Inflammatory macrophage treated with lipopolysaccharide for 4 hours (primary cell): ENCODE results near the gene DNAJB11.
"Not testable (repeated sequence)": the region's sequence is repeated elsewhere in the genome, so short reads cannot be mapped to it uniquely, and the experiment has no call there.

Source experiments
- DNase-seq: peaks from one replicate; pipeline ENCODE4 v3.0.0-alpha.2; 2020

Gene DNAJB11

DNA sequence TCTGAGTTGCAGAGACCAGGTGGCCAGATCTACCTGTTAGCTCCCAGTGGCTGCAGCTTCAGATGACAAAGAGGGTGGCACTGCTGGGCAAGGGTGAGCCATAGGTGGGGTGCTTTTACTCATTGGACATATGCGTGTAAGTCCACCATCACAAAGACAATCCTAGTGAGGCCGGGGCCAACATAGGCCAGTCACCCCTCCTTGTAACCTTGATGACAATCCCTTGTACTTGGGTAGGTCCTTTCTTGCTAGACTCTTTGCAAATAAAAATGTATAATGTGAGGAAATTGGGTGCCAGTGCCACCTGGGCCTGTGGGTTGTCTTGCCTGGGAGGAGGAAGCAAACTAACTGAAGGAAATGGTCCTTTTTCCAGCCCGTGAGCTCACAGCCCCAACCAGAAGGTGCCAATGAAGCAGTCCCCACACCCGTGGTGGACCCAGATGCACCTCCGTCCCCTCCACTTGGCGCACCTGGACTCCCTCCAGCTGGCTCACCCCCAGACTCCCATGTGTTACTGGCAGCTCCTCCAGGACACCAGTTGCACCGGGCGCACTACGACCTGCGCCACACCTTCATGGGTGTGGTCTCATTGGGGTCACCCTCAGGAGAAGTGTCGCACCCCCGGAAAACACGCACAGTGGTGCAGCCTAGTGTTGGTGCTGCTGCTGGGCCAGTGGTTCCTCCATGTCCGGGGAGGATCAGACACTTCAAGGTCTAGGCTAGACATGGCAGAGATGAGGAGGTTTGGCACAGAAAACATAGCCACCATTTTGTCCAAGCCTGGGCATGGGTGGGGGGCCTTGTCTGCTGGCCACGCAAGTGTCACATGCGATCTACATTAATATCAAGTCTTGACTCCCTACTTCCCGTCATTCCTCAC, 49.9 kb downstream of the DNAJB11 start:
- DNase-seq = no peak

DNA sequence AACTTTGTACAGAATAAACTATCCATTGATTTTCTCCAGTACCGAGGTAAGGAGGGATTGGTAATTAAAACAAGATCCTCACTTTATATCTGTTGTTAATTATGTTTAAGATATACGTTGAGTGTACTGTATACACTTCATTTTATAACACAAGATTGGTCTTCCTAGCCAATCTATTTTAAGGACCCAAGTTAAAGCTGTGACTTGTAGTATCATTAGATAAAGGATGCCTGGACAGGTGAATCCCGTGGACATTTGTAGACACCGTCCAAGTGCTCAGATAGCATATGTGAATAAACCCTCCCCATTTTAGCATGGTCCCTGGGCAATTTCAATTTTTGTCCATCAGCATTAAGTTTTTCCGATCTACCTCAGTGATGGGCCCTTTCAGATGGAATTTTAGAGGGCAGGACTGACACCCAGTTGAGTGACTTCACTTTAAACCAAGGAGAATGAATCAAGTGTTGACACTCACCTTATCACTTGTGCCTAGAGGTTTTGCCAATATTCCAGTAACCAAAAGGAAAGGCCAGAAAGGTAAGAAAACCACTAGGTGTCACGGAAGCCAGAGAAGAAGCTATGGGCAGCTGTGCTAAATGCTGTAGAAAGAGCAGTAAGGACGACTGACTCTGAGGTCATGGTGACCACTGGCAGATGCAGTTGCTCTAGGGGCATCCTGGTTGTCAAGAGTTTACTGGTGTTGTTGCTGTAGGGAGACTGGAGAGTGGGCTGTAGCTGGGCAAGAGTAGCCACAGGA, 51.6 kb downstream of the DNAJB11 start:
- no peak for DNase-seq

DNA sequence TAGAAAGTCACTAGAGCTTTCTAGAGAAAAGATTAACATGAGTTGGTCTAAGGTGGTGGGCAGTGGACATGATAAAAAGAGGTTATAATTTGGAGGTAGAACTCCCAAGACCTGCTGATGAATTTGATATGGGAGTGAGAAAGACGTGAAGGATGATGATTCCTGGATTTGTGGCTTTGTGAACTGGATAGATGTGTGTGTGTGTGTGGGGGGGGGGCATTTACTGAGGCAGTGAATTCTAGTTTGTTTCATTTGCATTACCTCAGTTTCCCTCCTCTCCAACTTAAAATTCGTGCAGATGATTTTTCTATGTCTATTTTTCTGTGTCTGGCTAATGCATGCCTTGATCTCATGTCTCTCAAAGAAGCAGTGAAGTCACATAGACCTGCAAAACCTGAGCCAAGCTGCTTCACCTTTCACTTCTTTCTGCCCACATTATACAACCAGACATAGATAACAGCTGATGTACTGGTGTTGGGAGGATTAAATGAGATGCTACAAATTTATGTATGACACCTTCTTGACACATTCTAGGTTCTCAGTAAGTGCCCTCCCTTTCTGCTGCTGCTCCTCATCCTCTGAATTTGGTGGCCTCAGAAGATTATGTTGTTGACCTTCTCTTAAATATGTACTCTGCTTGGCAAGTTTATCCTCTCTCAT, 52.3 kb downstream of the DNAJB11 start:
- DNase-seq = no peak

DNA sequence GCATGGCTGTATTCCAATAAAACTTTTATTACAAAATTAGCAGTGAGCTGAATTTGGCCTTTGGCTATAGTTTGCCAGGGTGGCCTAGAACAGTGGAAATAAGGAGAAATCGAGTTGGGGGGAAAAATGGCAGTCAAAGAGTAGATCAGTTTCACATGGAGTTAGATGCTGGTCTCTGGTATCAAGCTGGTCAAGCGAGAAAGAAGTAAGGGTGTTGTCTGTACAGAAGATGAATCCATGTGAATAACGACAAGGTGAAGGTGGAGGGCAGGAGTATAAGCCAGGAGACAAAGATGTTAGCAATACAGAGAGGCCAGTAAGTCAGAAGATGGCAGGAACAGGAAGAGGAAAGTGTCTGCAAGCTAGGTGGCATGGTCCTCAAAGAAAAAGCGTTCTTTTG, 54.1 kb downstream of the DNAJB11 start:
- no peak for DNase-seq

- no peak for DNase-seq
Observed at GRCh38 chr3:186625600-186626042, 55.1 kb downstream of the DNAJB11 start.

DNA sequence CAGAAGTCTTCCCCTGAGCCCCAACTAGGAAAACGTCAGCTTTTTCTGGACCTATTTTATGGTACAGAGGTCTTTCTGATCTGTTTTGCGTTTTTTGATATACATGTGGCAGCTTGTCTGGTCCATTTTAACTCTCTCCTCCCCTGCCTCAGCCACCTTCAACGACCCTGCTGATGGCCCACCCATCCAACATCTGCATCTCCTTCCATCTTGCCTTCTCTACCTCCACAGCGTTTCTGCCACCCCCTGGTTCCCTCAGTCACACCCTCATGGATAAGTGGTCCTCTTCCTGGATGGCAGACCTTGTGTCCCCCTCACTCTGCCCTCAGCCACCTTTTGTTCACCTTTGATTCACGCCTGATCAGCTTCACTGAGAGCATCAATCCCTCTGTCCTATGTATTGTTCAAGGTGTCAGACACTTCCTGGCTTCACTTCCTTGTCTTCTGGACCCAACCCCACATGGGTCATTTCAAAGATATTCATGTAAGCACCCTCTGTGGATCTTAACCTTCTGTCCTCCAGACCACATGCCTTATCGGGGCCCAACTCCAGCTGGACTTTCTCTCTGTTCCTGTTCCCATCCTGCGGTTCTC, 55.8 kb downstream of the DNAJB11 start:
- no peak for DNase-seq

GRCh38 chr3:186627852-186628414, 57.4 kb downstream of the DNAJB11 start:
- DNase-seq = no peak

- no peak for DNase-seq
Observed at GRCh38 chr3:186628756-186629155, 58.2 kb downstream of the DNAJB11 start.

- DNase-seq = no peak
Observed at GRCh38 chr3:186630950-186631641, 60.6 kb downstream of the DNAJB11 start.

GRCh38 chr3:186633481-186633880, 63.0 kb downstream of the DNAJB11 start:
- DNase-seq = no peak

DNA sequence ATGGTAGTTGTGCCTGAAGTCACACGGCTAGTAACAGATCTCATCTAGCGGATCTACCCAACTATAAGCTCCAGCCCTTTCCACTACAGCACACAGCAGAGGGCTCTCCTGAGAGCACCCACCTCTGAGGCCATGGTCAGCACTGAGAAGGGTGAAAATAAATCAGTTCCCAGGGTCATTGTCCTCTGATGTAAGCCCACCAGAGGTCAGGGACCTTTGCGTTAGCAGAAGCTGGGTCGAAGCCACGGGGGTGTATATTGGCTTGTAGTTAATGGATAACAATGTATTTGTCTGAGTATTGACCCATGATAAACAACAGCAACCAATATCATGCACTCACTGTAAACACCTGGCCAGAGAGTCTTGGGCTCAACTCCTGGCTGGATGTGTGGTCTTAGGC, 63.7 kb downstream of the DNAJB11 start:
- not testable (repeated sequence) for DNase-seq
